HEK293 (cell line): ENCODE results near the gene CCDC112.
"Not testable (repeated sequence)": the region's sequence is repeated elsewhere in the genome, so short reads cannot be mapped to it uniquely, and the experiment has no call there.

Experiments
- CTCF ChIA-PET: fragments of 350-600 bp; formaldehyde crosslinking; extraction: SDS; loops from one replicate; lab custom pipeline; 2021; ENCODE audit warnings: antibody characterized with exemption; lab: Yijun Ruan, JAX
- POLR2A ChIA-PET: fragments of 300-600 bp; formaldehyde crosslinking; extraction: SDS; loops from one replicate; lab custom pipeline; 2020; ENCODE audit warnings: antibody characterized with exemption, inconsistent platforms; lab: Yijun Ruan, JAX
- H3K27ac ChIP-seq: fragments of 200-500 bp; sonication (Bioruptor generic); 2 replicates; pipeline ENCODE4 v1.5.1; 2014; ENCODE audit warnings: low read depth, low read length, control low read depth, inconsistent platforms; ENCODE audit errors: extremely low read depth
- H3K36me3 ChIP-seq, 2 experiments: fragments of 200-500 bp in 1 of 2; sonication (Bioruptor generic) in 1 of 2; 1 replicate in 1 of 2; 2 replicates in 1 of 2; pipeline ENCODE4 v1.5.1; 2014 to 2017; ENCODE audit warnings: inconsistent platforms in 2 of 2, low read length in 2 of 2; ENCODE audit not compliant: control insufficient read depth in 2 of 2, insufficient read depth in 1 of 2
- H3K4me1 ChIP-seq: fragments of 200-500 bp; sonication (Bioruptor generic); 2 replicates; pipeline ENCODE4 v1.5.1; 2014; ENCODE audit warnings: mild to moderate bottlenecking, low read length, inconsistent platforms; ENCODE audit not compliant: control insufficient read depth, insufficient read depth
- H3K4me3 ChIP-seq: 2 replicates; pipeline ENCODE4 v1.5.1; 2011; ENCODE audit warnings: low read depth, mild to moderate bottlenecking, control low read depth, low read length, moderate library complexity
- H3K9me3 ChIP-seq: fragments of 200-500 bp; sonication (Bioruptor generic); 2 replicates; pipeline ENCODE4 v1.5.1; 2014; ENCODE audit warnings: low read depth, low read length, inconsistent platforms; ENCODE audit not compliant: control insufficient read depth, insufficient read depth
- PRDM10 ChIP-seq: fragments of 450-650 bp; formaldehyde crosslinking; IDR thresholded peaks from 2 replicates; pipeline ENCODE4 v1.5.1; 2016; ENCODE audit warnings: missing biosample characterization, missing genetic modification characterization
- ZBTB26 ChIP-seq: fragments of 450-650 bp; formaldehyde crosslinking; optimal IDR thresholded peaks from 2 replicates; pipeline ENCODE3; 2016; ENCODE audit warnings: missing biosample characterization, mild to moderate bottlenecking, missing genetic modification characterization
- ZBTB48 ChIP-seq: fragments of 450-650 bp; formaldehyde crosslinking; IDR thresholded peaks from 2 replicates; pipeline ENCODE4 v1.5.1; 2016; ENCODE audit warnings: missing biosample characterization, missing genetic modification characterization
- ZNF148 ChIP-seq: fragments of 450-650 bp; formaldehyde crosslinking; IDR thresholded peaks from 2 replicates; pipeline ENCODE4 v1.5.0; 2017; ENCODE audit warnings: missing biosample characterization, missing genetic modification characterization, borderline replicate concordance
- ZNF223 ChIP-seq: fragments of 450-650 bp; formaldehyde crosslinking; IDR thresholded peaks from 2 replicates; pipeline ENCODE4 v1.5.1; 2016; ENCODE audit warnings: missing biosample characterization, missing genetic modification characterization
- ZNF433 ChIP-seq: fragments of 450-650 bp; formaldehyde crosslinking; IDR thresholded peaks from 2 replicates; pipeline ENCODE4 v1.5.1; 2016; ENCODE audit warnings: missing biosample characterization, missing genetic modification characterization, low read depth
- ZNF513 ChIP-seq: fragments of 450-650 bp; IDR thresholded peaks from 2 replicates; pipeline ENCODE4 v1.5.1; 2018; ENCODE audit warnings: missing biosample characterization, missing genetic modification characterization
- ZNF529 ChIP-seq: fragments of 450-650 bp; formaldehyde crosslinking; IDR thresholded peaks from 2 replicates; pipeline ENCODE4 v1.5.1; 2017; ENCODE audit warnings: missing genetic modification characterization, missing biosample characterization; ENCODE audit not compliant: insufficient replicate concordance
- ZNF548 ChIP-seq: fragments of 450-650 bp; formaldehyde crosslinking; IDR thresholded peaks from 2 replicates; pipeline ENCODE4 v1.5.1; 2016; ENCODE audit warnings: missing biosample characterization, missing genetic modification characterization
- ZNF704 ChIP-seq: fragments of 450-650 bp; formaldehyde crosslinking; IDR thresholded peaks from 2 replicates; pipeline ENCODE4 v1.5.1; 2016; ENCODE audit warnings: missing biosample characterization, missing genetic modification characterization

CCDC112 gene

GRCh38 chr5:115257981-115258380 is 38.5 kb downstream of the CCDC112 start:
- Histone ChIP-seq H3K27ac (no peak overlapping the region), H3K4me1 (peaks cover 17% of the 10 kb centered on the region), H3K36me3 (no peaks in the 10 kb centered on the region; a peak in 1 of 3 replicates), H3K9me3 (no peaks in the 10 kb centered on the region), H3K4me3 (no peak overlapping the region)
- ChIA-PET CTCF (interaction anchor here (0.6 kb wide), 1 partner anchor 12 kb away, joined by 3 read pairs; no protein-coding TSS in a partner anchor), POLR2A (no interaction called here)
- TF ChIP-seq ZNF704 (tag by site-specific recombination) (no peak), ZNF148 (tag by site-specific recombination) (no peak), ZNF513 (no peak), PRDM10 (tag by site-specific recombination) (no peak), ZBTB26 (no peak), ZNF433 (tag by site-specific recombination) (no peak), ZNF529 (tag by site-specific recombination) (no peak), ZNF548 (tag by site-specific recombination) (no peak), ZBTB48 (tag by site-specific recombination) (no peak)

- H3K36me3 ChIP-seq, H3K9me3 ChIP-seq, POLR2A ChIA-PET, H3K4me3 ChIP-seq, H3K27ac ChIP-seq, H3K4me1 ChIP-seq: not testable (repeated sequence)
- CTCF ChIA-PET: interaction anchor here (7.8 kb wide), 1 partner anchor 152 kb away, joined by 74 read pairs; no protein-coding TSS in a partner anchor
- peak; percentile 92 for TF ChIP-seq ZNF223
These were observed 47.1 kb downstream of the CCDC112 start for GRCh38 chr5:115249379-115249778.
